Measurements from ENCODE around the gene ANKZF1.

The ANKZF1 gene

GRCh38 chr2:219282943-219283581 is 53.5 kb downstream of the ANKZF1 start:
- DNase-seq, result no peak

GRCh38 chr2:219284501-219285372 is 55.1 kb downstream of the ANKZF1 start:
- DNase-seq, result no peak

- DNase-seq, result no peak
Measured at GRCh38 chr2:219285373-219285735, 55.7 kb downstream of the ANKZF1 start.

- no peak for DNase-seq
Measured at GRCh38 chr2:219285894-219286425, 56.4 kb downstream of the ANKZF1 start.
